ENCODE data around the gene CDHR4. TPM values are rescaled to one million over a fixed set of nuclear protein-coding genes. Genes with fewer than 3 reads are reported as not detected.

The CDHR4 gene
- total RNA-seq, 1 experiment from 2014 or later: 0.17 TPM

- peaks cover 10% of the 10 kb centered on the region for H3K36me3 Mint-ChIP-seq
- no peaks in the 10 kb centered on the region for H3K9me3 Mint-ChIP-seq
- ChIA-PET CTCF (interaction anchor here (3.5 kb wide), 1 partner anchor 14 kb away, joined by 36 read pairs; the partner anchor contains the start of genes CDHR4 and INKA1), POLR2A (no interaction called here)
- H3K27me3 Mint-ChIP-seq (ENCODE audit: low read depth): peaks cover 19% of the 10 kb centered on the region
- TF ChIP-seq ZSCAN18 (CRISPR knock-in tag; IDR thresholded peaks at IDR 0.05) (no peak), ZNF281 (CRISPR knock-in tag; IDR thresholded peaks at IDR 0.05) (no peak), ZMAT4 (CRISPR knock-in tag; IDR thresholded peaks at IDR 0.05) (no peak), STAT6 (CRISPR knock-in tag; conservative IDR thresholded peaks at IDR 0.05; ENCODE audit: low read depth) (no peak), IRF1 (CRISPR knock-in tag; IDR thresholded peaks at IDR 0.05) (no peak), ATF2 (CRISPR knock-in tag; IDR thresholded peaks at IDR 0.05; ENCODE audit: borderline replicate concordance, low read depth) (no peak), ATF6 (CRISPR knock-in tag; IDR thresholded peaks at IDR 0.05) (no peak), NFE2L1 (CRISPR knock-in tag; IDR thresholded peaks at IDR 0.05) (no peak), ZNF317 (CRISPR knock-in tag; IDR thresholded peaks at IDR 0.05; ENCODE audit: borderline replicate concordance, low read depth) (no peak), IRF2 (CRISPR knock-in tag; IDR thresholded peaks at IDR 0.05; ENCODE audit: borderline replicate concordance, low read depth) (no peak), ZNF138 (CRISPR knock-in tag; conservative IDR thresholded peaks at IDR 0.05) (no peak), ZNF219 (CRISPR knock-in tag; IDR thresholded peaks at IDR 0.05; ENCODE audit: borderline replicate concordance) (no peak), SOX15 (CRISPR knock-in tag; IDR thresholded peaks at IDR 0.05) (no peak), PREB (CRISPR knock-in tag; IDR thresholded peaks at IDR 0.05; ENCODE audit: borderline replicate concordance) (no peak), MXD4 (CRISPR knock-in tag; IDR thresholded peaks at IDR 0.05; ENCODE audit: borderline replicate concordance) (no peak), SMAD4 (CRISPR knock-in tag; IDR thresholded peaks at IDR 0.05) (no peak), CTCF (IDR thresholded peaks at IDR 0.05) (no peak)
- H3K27ac Mint-ChIP-seq: no peak overlapping the region
- H3K4me1 Mint-ChIP-seq: peaks cover 20% of the 10 kb centered on the region
- H3K4me3 Mint-ChIP-seq: no peak overlapping the region
- ATAC-seq (no peak), DNase-seq (ENCODE audit: low spot score) (no peak)
Observed at GRCh38 chr3:49788056-49788455, 11.6 kb downstream of the CDHR4 start.
